GM19240 (cell line): ENCODE results near the gene TRIM50.
"Not testable (repeated sequence)": the region's sequence is repeated elsewhere in the genome, so short reads cannot be mapped to it uniquely, and the experiment has no call there.

Experiments
- DNase-seq: peaks from one replicate; pipeline ENCODE4 v3.0.0; 2011; ENCODE audit warnings: low spot score; ENCODE audit not compliant: insufficient read length

TRIM50 gene

GRCh38 chr7:73327922-73328321, at the start of gene TRIM50, which contains the start of gene FKBP6:
TSS of gene TRIM50 (minus strand) at chr7:73328082. CDS start at chr7:73324787, 3,295 bp downstream.
TSS of gene FKBP6 (plus strand) at chr7:73328161. CDS start at chr7:73328429, 268 bp downstream.
- DNase-seq: not testable (repeated sequence)

- no peak for DNase-seq
These were observed 49.0 kb upstream of the TRIM50 start for GRCh38 chr7:73376671-73377412.

- DNase-seq: not testable (repeated sequence)
These were observed 48.4 kb upstream of the TRIM50 start for GRCh38 chr7:73376262-73376661.

GRCh38 chr7:73373741-73374140, 45.9 kb upstream of the TRIM50 start:
- DNase-seq: no peak

GRCh38 chr7:73369622-73370021, 41.7 kb upstream of the TRIM50 start:
- DNase-seq: no peak

- DNase-seq: no peak
These were observed 41.1 kb upstream of the TRIM50 start for GRCh38 chr7:73369009-73369408.

GRCh38 chr7:73366990-73367389, 39.1 kb upstream of the TRIM50 start:
- DNase-seq: no peak

- DNase-seq: no peak
These were observed 38.2 kb upstream of the TRIM50 start for GRCh38 chr7:73366127-73366526.

- DNase-seq: no peak
These were observed 36.3 kb upstream of the TRIM50 start for GRCh38 chr7:73364006-73364728.

GRCh38 chr7:73363225-73364005, 35.5 kb upstream of the TRIM50 start:
- DNase-seq: no peak

GRCh38 chr7:73360590-73360989, 32.7 kb upstream of the TRIM50 start:
- DNase-seq: not testable (repeated sequence)

GRCh38 chr7:73359746-73360375, 32.0 kb upstream of the TRIM50 start:
- DNase-seq: no peak

GRCh38 chr7:73359306-73359705, 31.4 kb upstream of the TRIM50 start:
- no peak for DNase-seq

GRCh38 chr7:73358590-73359275, 30.9 kb upstream of the TRIM50 start:
- no peak for DNase-seq

- no peak for DNase-seq
These were observed 28.3 kb upstream of the TRIM50 start for GRCh38 chr7:73356159-73356558.

- DNase-seq: no peak
These were observed 26.9 kb upstream of the TRIM50 start for GRCh38 chr7:73354821-73355220.

GRCh38 chr7:73354196-73354595, 26.3 kb upstream of the TRIM50 start:
- no peak for DNase-seq

GRCh38 chr7:73353243-73353642, 25.4 kb upstream of the TRIM50 start:
- no peak for DNase-seq

- DNase-seq: no peak
These were observed 24.9 kb upstream of the TRIM50 start for GRCh38 chr7:73352784-73353183.

- DNase-seq: no peak
These were observed 23.7 kb upstream of the TRIM50 start for GRCh38 chr7:73351447-73352167.
